HG03354 (cell line): ENCODE measurements around the gene ADGRB2.

Source experiments
- ATAC-seq: cut with Tn5 transposase; IDR thresholded peaks from one replicate; pipeline ENCODE4 v1.9.1; 2021; ENCODE audit warnings: mild to moderate bottlenecking; ENCODE audit not compliant: unreplicated experiment, poor library complexity, severe bottlenecking

ADGRB2 gene

DNA sequence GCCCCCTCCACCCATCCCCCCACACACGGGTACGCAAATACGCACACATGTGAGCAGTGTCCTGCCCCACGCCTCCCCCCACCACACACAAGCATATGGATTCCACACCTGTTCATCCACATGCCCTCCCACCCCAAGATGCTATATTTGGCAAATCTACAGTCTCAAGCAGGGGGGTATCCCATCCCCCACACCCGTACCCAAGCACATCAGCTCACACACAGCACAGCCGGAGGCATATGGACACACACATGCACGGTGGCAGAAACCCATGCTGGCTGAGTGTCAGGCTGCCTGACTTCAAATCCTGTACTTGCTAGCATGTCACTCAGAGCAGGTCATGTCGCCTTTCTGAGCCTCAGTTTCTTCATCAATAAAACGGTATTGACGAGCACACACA, 70.9 kb downstream of the ADGRB2 start:
- ATAC-seq: no peak

DNA sequence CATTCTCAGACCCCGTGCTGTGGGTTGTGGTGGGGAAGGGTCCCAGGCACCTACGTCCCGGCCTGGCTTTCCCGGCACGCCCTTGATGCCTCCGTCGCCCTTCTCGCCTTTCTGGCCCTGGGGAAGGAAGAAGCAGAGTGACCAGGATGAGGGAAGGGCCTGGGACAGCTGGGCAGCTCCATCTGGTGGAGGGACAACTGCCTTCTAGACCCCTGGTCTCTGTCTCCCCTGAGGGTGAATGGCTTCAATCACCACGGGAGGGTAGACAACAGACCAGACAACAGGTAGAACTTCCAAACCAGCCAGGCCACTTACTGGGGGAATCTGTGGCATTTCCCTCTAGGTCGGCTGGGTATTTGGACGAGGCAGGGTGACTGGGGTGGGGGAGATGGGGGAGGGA, 72.2 kb downstream of the ADGRB2 start:
- no peak for ATAC-seq

DNA sequence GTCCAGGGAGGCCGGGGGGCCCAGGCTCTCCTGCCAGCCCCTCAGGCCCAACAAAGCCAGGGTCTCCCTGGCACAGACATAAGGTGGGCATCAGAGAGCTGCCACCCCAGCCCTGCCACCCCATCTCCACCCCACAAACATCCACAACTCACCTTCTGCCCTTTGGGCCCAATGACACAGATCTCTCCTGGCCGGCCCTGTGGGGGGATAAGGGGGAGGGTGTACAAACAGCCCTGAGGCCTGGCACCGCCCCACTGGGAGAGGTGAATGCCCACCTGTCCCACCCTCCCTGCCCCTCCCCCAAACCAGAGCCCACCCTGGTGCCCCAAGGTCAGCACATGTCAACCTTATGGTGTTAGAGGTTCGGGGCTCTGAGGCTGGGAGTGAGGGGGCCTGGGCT, 72.7 kb downstream of the ADGRB2 start:
- ATAC-seq: no peak

DNA sequence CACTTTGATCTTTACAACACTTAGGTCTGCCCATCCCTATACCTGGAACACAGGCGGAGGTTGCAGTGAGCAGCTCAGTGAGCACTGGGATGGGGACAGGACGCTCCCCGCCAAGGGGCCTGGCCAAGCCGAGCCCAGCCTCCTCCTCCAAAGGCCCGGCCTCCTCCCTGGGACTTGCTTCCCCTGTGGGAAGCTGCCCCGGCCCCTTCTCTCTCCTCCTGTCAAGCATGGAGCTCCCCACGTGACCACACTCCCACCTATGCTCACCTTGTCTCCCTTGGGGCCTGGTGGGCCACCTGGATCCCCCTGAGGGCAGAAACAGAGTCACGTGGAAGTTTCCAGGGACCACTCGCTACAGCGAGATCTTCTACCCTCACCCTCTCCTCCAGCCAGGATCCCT, 73.2 kb downstream of the ADGRB2 start:
- ATAC-seq: no peak

DNA sequence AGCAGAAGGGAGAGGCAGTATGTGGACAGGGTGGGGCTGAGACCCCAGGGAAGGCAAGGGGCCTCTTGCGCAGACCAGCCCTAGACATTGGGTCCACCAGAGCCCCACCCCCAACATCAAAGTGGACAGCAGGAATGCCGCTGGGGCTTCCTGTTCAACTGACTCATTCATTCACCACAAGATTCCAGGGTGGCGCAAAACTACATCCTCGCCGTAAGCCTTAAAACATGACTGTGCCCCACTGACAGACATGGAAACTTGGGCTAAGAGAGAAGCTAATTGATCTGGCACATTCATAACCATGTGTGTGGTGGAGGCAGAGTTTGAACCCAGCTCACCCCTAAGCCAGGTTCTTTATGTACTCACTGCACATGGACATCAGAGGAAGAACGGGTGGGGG, 74.3 kb downstream of the ADGRB2 start:
- no peak for ATAC-seq

DNA sequence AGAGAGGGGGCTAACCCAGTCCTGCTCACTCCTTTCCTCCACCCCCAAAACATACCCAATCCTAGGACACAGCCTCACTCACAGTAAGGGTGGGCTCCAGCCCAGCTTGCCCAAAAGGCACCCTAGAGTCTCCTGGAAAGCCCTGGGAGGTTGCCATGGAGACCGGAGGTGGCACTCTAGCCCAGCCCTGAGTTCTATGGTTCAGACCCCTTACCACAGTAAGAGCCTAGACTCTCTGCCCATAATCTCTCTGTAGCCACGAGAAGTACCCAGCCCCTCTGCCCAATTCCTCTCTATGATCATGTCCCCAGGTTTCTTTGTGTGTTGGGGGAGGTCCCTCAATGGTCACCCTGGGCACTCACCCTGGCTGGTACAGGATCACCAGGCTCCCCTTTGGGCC, 74.8 kb downstream of the ADGRB2 start:
- no peak for ATAC-seq

DNA sequence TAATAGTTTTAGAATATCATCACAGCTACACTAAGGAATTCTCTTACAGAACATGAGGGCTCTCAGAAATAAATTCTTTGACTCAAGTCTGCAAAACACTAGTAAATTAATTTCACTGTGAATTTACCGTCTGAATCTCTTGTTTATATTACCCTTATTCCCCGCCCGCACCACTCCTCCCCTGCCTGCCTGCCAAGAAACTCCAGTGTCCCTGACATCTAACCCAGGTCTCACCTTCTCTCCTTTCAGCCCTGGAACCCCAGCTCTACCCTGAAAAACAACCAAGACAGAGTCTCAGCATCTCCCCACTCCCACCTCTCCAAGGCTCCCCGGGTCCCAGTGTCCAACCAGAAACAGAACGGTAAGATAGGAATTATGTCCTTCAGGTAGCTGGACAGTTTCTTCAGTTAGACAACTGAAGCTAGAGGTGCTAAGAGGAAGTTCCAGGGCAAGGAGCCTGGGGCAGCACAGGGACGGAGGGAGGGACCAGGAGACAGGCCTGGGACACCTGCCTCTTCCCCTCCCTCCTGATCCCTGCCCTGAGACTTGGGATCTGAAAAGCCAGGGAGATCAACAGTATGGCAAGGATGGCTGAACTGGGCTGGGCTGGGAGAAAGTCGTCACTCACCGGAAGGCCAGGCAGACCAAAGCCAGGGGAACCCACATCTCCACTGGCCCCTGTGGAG, 75.8 kb downstream of the ADGRB2 start:
- ATAC-seq: no peak

DNA sequence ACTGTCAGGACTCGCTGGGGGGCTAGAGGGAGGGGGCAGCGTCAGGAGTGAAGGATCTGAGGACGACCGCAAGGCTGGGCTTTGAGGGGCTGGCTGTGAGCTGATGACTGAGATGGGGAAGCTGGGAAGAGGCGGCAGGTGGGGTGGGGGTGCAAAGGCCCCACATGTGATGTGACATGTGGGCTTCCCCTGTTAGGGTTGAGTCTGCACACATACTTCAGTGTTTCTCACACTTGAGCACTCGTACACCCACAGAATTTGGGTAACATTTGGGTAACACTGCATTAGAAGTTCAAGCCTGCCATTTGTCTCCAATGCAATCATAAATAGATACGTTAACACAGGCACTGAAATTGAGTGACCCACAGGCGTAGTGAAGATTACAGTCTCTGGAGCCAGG, 76.5 kb downstream of the ADGRB2 start:
- ATAC-seq: no peak

DNA sequence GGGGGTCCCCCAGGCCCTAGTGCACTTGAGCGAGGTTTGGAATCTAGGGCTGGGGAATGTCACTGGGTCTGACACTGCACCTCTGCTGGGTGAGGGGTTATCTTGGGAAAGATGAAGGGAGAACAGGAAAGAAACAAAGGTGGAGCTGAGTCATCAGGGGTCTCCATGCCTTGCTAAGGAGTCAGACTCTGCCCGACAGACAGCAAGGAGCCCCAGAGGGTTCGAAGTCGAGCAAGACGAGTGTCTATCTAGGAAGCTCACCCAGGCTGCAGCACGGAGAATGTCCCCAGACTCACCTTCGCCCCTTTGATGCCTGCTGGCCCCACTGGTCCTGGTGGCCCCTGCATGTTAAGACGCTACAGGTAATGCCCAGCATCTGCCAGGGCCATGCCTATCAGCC, 78.3 kb downstream of the ADGRB2 start:
- no peak for ATAC-seq

DNA sequence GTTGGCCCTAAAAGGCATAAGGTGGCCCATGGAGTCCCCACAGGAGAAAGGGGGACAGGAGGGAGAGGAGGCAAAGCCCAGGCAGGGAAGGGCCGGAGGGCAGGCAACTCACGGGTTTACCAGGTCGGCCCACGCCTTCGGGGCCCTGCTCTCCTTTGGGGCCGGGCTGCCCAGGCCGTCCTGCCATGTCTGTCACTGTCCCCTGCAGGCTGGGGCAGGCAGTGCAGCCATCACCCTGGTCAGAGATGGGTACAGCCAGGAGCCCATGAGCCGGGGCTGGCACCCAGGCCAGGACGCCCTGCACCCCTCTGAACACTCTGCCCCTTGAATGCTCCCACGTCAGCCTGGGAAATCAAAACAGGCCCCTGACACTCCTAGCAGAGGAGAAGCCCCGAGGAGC, 80.1 kb downstream of the ADGRB2 start:
- no peak for ATAC-seq

DNA sequence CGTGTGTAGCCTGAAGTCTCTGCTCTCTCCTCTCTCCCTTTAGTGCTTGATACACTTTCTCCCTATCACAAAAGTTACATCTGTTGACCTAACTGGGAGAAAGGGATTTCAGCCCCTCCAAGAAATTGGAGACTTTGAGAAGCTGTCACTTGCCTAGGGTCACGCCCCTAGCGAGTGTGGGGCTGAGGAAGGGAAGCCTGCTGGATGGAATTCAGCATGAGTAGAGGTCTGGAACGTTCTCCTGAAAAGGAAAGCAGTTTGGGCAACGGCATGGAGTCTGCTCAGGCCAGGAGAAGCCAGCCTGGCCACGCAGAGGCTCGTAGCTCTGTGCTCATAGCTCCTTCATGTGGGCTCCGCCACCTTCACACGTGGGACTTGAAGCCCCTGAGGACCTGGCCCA, 82.7 kb downstream of the ADGRB2 start:
- ATAC-seq: no peak

DNA sequence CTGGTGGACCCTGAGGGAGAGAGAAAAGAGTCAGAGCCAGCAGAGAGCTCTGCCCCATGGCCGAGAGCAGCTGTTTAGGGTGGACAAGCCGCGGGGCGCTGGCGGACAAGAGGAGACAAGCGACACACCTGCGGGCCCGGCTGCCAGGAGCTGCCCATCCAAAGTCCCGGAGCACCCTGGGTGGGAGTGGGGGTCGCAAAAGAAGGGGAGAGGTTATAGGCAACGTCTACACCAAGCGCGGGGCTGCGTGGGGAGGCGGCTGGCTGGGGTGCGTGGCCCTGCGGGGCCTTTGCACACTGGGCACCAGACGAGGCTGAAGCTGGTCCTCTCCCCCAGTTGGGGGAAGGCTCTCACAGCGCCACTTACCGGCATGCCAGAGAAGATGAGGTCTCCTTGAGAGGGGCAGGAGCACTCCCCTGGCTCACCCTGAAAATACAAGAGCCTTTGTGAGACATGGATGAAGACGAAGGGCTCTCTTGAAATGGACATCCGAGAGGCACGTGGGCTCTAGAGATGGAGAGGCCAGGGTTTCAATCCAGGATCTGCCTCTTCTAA, 84.4 kb downstream of the ADGRB2 start:
- no peak for ATAC-seq

DNA sequence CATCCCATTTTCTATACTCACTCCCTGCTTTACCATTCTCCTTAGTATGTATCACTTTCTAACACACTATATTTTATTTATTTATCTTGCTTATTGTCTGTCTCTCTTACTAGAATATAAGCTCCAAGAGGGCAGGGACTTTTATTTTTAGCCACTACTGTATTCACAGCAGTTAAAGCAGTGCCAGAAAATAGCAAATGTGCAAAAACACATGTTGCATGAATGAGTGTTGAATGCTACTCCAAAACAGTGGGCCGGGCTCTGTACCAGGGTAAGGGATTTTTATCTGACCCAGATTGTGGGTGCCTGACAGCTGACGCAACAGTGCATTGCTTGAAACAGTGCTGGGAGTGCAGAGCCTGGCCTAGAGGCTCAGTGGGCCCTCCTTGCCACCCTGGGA, 85.0 kb downstream of the ADGRB2 start:
- no peak for ATAC-seq

DNA sequence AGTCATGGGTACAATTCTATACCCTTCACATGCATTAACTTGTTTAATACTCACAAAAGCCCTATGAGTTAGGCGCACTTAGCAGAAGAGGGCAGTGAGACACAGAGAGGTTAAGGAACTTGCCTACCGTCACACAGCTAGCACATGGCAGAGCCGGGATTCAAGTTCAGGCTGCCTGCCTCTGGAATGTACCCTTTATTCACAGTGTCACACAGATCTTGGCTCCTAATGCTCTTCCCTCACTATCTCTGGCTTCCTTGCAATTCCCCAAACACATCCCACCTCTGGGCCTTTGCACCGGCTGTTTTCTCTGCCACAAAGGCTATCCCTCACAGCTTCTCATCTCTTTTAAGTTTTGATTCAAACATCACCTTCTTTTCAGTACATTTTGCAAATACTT, 85.5 kb downstream of the ADGRB2 start:
- no peak for ATAC-seq

DNA sequence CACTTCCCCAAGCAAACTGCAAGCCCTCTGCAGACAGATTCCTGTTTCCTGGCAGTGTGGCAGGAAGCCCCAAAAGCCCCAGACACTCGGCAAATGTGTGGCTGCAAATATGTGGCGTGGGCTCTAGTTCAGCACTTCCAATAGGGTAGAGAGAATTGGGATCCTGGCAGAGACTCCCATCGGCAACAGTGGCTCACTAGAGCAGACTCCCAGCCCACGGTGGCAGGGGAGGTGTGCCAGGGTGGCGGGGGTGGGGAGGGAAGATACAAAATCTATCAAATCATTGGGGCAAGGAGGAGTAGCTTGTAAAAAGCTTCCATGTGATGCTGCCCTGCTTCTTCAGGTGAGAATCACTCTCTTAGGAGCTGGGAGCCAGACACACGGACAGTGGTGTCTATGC, 86.2 kb downstream of the ADGRB2 start:
- no peak for ATAC-seq

DNA sequence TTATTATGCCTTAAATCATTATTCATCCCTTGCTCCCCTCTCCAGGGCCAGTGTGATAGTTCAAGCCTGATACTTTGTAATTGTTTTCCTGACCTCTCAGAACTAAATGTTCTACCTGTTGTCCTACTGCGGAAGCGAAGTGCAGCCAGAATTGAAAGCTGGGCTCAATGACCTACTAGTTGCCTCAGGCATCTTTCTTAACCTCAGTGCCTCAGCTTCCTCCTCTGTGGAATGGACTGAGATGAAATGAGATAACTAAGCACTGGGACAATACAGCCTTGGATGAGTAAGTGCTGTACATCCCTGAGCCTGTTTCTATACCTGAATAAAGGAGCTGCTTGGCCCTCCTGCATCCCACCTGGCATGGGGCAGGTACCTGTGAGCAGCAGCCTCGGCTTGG, 86.7 kb downstream of the ADGRB2 start:
- no peak for ATAC-seq
